Measurements from ENCODE around the gene NTM. TPM values are rescaled to one million over a fixed set of nuclear protein-coding genes. Genes with fewer than 3 reads are reported as not detected.

NTM gene
- total and polyA plus RNA-seq, 2 donors (not counting 1 experiment from before 2014, with no cell fraction given) = 12.3 to 28.6 TPM

GRCh38 chr11:132022285-132022684 lies 651.9 kb downstream of the NTM start:
- H3K9ac ChIP-seq (ENCODE audit: insufficient read depth, low read length) = no peak overlapping the region
- TF ChIP-seq, protein P1, sequence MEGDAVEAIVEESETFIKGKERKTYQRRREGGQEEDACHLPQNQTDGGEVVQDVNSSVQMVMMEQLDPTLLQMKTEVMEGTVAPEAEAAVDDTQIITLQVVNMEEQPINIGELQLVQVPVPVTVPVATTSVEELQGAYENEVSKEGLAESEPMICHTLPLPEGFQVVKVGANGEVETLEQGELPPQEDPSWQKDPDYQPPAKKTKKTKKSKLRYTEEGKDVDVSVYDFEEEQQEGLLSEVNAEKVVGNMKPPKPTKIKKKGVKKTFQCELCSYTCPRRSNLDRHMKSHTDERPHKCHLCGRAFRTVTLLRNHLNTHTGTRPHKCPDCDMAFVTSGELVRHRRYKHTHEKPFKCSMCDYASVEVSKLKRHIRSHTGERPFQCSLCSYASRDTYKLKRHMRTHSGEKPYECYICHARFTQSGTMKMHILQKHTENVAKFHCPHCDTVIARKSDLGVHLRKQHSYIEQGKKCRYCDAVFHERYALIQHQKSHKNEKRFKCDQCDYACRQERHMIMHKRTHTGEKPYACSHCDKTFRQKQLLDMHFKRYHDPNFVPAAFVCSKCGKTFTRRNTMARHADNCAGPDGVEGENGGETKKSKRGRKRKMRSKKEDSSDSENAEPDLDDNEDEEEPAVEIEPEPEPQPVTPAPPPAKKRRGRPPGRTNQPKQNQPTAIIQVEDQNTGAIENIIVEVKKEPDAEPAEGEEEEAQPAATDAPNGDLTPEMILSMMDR (conservative IDR thresholded peaks at IDR 0.05 in 1 of 2, IDR thresholded peaks at IDR 0.05 in 1 of 2; ENCODE audit: low read depth in 1 of 2, low read length in 2 of 2) = no peak
- no peak for TF ChIP-seq EZH2 (IDR thresholded peaks at IDR 0.05; ENCODE audit: low read length, missing control alignments)
- no peaks in the 10 kb centered on the region for H3K27me3 ChIP-seq (ENCODE audit: control insufficient read depth, insufficient read depth, low read length)
- H3K36me3 ChIP-seq (ENCODE audit: control insufficient read depth, insufficient read depth, low read length) = no peaks in the 10 kb centered on the region
- no peak overlapping the region for H3K4me2 ChIP-seq (ENCODE audit: extremely low read depth, insufficient read depth, low read length)
- H3K9me3 ChIP-seq (ENCODE audit: control insufficient read depth, insufficient read depth, low read depth, low read length) = no peaks in the 10 kb centered on the region
- no peak overlapping the region for H2AFZ ChIP-seq (ENCODE audit: low read length)
- DNase-seq (ENCODE audit: low read depth in 2 of 2) = no peak
- H3K27ac ChIP-seq (ENCODE audit: insufficient read depth, low read length) = no peak overlapping the region
- peaks cover 1% of the 10 kb centered on the region for H3K79me2 ChIP-seq (ENCODE audit: control insufficient read depth, insufficient read depth, low read length)
- no peak overlapping the region for H3K4me3 ChIP-seq (replicated peaks in 1 of 4; ENCODE audit: control extremely low read depth in 1 of 4, insufficient read depth in 1 of 4, low read depth in 3 of 4, low read length in 4 of 4)
- peaks cover 15% of the 10 kb centered on the region for H3K4me1 ChIP-seq (ENCODE audit: control insufficient read depth, extremely low read depth, insufficient read depth, low read length)
- H4K20me1 ChIP-seq (ENCODE audit: control insufficient read depth, extremely low read depth, insufficient read depth, low read length) = no peaks in the 10 kb centered on the region

DNA sequence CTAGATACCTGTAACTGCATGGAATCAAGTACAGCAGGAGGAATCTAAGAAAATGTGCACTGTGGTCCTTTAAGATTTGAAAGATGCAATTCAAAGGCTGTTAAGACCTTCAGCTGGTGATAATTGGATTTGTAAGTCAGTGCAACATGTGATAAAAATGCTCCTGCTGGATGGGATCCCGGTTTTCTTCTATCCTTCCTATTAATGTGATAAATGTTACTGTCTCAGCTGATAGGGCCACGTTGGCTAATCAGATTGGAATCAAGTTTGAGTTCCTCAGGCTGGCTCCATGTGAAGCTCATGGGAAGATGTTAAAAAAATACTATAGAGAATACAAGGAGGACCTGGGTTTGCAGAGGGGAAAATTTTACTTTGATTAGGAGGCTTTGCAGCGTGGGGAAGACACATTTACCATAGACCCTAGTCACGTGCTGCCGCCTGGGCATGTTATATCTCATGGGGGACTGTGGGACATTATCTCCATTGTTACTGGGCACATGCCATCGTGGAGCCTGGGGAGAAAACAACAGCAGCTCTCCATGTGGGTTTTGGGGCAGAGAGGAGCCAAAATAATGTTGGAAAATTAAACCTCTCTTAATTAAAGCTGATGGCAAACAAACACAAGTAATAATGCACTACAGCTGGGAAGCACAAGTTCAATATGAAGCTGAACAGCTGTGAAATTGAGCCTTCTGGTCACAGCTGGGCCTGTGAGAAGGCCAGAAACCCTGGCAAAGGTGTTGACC lies 652.5 kb downstream of the NTM start:
- no peak for TF ChIP-seq EZH2 (IDR thresholded peaks at IDR 0.05; ENCODE audit: low read length, missing control alignments)
- TF ChIP-seq, protein P1 (conservative IDR thresholded peaks at IDR 0.05 in 1 of 2, IDR thresholded peaks at IDR 0.05 in 1 of 2; ENCODE audit: low read depth in 1 of 2, low read length in 2 of 2) = no peak
- no peaks in the 10 kb centered on the region for H3K27me3 ChIP-seq (ENCODE audit: control insufficient read depth, insufficient read depth, low read length)
- no peak overlapping the region for H3K4me3 ChIP-seq (replicated peaks in 1 of 4; ENCODE audit: control extremely low read depth in 1 of 4, insufficient read depth in 1 of 4, low read depth in 3 of 4, low read length in 4 of 4)
- H3K4me1 ChIP-seq (ENCODE audit: control insufficient read depth, extremely low read depth, insufficient read depth, low read length) = peaks cover 15% of the 10 kb centered on the region
- H3K36me3 ChIP-seq (ENCODE audit: control insufficient read depth, insufficient read depth, low read length) = no peaks in the 10 kb centered on the region
- no peak overlapping the region for H3K4me2 ChIP-seq (ENCODE audit: extremely low read depth, insufficient read depth, low read length)
- H2AFZ ChIP-seq (ENCODE audit: low read length) = no peak overlapping the region
- peak; percentile 53 to 89 for DNase-seq (ENCODE audit: low read depth in 2 of 2)
- H3K79me2 ChIP-seq (ENCODE audit: control insufficient read depth, insufficient read depth, low read length) = peaks cover 1% of the 10 kb centered on the region
- no peaks in the 10 kb centered on the region for H3K9me3 ChIP-seq (ENCODE audit: control insufficient read depth, insufficient read depth, low read depth, low read length)
- no peak overlapping the region for H3K27ac ChIP-seq (ENCODE audit: insufficient read depth, low read length)
- H3K9ac ChIP-seq (ENCODE audit: insufficient read depth, low read length) = no peak overlapping the region
- no peaks in the 10 kb centered on the region for H4K20me1 ChIP-seq (ENCODE audit: control insufficient read depth, extremely low read depth, insufficient read depth, low read length)

DNA sequence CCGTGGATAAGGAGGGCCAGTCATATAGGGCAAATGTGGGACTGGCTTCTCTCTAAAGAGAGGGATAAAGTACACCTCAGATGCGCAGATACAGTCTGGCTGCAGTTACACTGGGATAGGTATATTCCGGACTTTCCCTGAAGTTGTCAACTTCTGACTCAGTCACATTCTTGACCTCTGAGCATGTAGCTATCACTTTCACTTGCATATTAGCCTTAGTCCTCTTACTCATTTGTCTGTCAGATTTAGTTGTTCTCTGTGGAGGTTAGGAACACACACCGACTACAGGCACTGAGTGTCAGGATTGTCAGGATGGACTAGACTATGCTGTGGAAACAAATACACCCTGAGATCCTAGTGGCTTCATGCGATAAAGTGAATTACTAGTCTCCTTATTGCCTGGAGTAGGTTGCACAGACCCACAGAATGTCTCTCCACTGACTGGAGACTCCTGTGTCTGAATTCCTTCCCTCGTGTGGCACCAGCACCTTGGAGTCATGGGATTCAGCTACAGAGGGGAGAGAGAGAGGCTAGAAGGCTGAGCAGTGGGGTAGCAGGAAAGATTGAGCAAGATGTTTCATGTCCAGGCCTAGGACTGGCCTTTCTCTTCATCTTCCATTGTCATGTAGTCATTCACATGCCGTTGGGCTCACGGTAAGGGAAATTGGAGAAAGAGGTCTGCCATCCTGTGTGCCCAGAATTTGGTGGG lies 654.3 kb downstream of the NTM start:
- Histone ChIP-seq H4K20me1 (ENCODE audit: control insufficient read depth, extremely low read depth, insufficient read depth, low read length) (no peaks in the 10 kb centered on the region), H3K9ac (ENCODE audit: insufficient read depth, low read length) (no peak overlapping the region), H3K9me3 (ENCODE audit: control insufficient read depth, insufficient read depth, low read depth, low read length) (no peaks in the 10 kb centered on the region), H3K36me3 (ENCODE audit: control insufficient read depth, insufficient read depth, low read length) (no peaks in the 10 kb centered on the region), H3K4me3 (replicated peaks in 1 of 4; ENCODE audit: control extremely low read depth in 1 of 4, insufficient read depth in 1 of 4, low read depth in 3 of 4, low read length in 4 of 4) (no peak overlapping the region), H2AFZ (ENCODE audit: low read length) (no peak overlapping the region), H3K27me3 (ENCODE audit: control insufficient read depth, insufficient read depth, low read length) (no peaks in the 10 kb centered on the region), H3K79me2 (ENCODE audit: control insufficient read depth, insufficient read depth, low read length) (peaks cover 1% of the 10 kb centered on the region), H3K27ac (ENCODE audit: insufficient read depth, low read length) (peak overlapping the region; percentile 35), H3K4me2 (ENCODE audit: extremely low read depth, insufficient read depth, low read length) (peak overlapping the region; percentile 58), H3K4me1 (ENCODE audit: control insufficient read depth, extremely low read depth, insufficient read depth, low read length) (peaks cover 15% of the 10 kb centered on the region)
- no peak for TF ChIP-seq EZH2 (IDR thresholded peaks at IDR 0.05; ENCODE audit: low read length, missing control alignments)
- TF ChIP-seq, protein P1 (conservative IDR thresholded peaks at IDR 0.05 in 1 of 2, IDR thresholded peaks at IDR 0.05 in 1 of 2; ENCODE audit: low read depth in 1 of 2, low read length in 2 of 2) = no peak
- peak; percentile 39 to 92 for DNase-seq (ENCODE audit: low read depth in 2 of 2)
